ENCODE measurements around the gene COL27A1. TPM values are rescaled to one million over a fixed set of nuclear protein-coding genes. Genes with fewer than 3 reads are reported as not detected.

Gene COL27A1
- total RNA-seq, 2 experiments from 2014 or later = 0.87 to 1.2 TPM

- DNase-seq = no peak
- intact Hi-C loops (cut with DNase I, micrococcal nuclease) = no loop called here
- Mint-ChIP-seq H3K27me3 (no peaks in the 10 kb centered on the region), H3K9me3 (no peaks in the 10 kb centered on the region), H3K27ac (no peak overlapping the region), H3K4me3 (no peak overlapping the region), H3K36me3 (ENCODE audit: low read depth) (no peaks in the 10 kb centered on the region), H3K4me1 (ENCODE audit: low read depth) (peaks cover 4% of the 10 kb centered on the region)
- TF ChIP-seq CTCF (IDR thresholded peaks at IDR 0.05) = no peak
- no peak for ATAC-seq (ENCODE audit: poor library complexity)
- Histone ChIP-seq H3K4me1 (ENCODE audit: insufficient read depth, low read length) (peaks cover 6% of the 10 kb centered on the region), H3K27me3 (ENCODE audit: control insufficient read depth in 1 of 2, insufficient read depth in 2 of 2, low read length in 2 of 2) (no peaks in the 10 kb centered on the region), H3K4me3 (ENCODE audit: low read length) (no peak overlapping the region), H3K36me3 (ENCODE audit: insufficient read depth, low read length) (no peaks in the 10 kb centered on the region), H3K9me3 (ENCODE audit: control insufficient read depth in 1 of 2, insufficient read depth in 1 of 2, low read length in 2 of 2) (no peaks in the 10 kb centered on the region), H3K27ac (ENCODE audit: low read depth in 1 of 2, low read length in 2 of 2) (no peak overlapping the region)
- POLR2A ChIA-PET = no interaction called here
- CTCF ChIA-PET = no interaction called here
These were observed 147.4 kb downstream of the COL27A1 start for GRCh38 chr9:114302727-114303126.

- H3K9me3 ChIP-seq (ENCODE audit: control insufficient read depth in 1 of 2, insufficient read depth in 1 of 2, low read length in 2 of 2) = no peaks in the 10 kb centered on the region
- no peak overlapping the region for H3K4me3 Mint-ChIP-seq
- H3K36me3 Mint-ChIP-seq (ENCODE audit: low read depth) = no peaks in the 10 kb centered on the region
- no peak overlapping the region for H3K27ac ChIP-seq (ENCODE audit: low read depth in 1 of 2, low read length in 2 of 2)
- H3K36me3 ChIP-seq (ENCODE audit: insufficient read depth, low read length) = no peaks in the 10 kb centered on the region
- POLR2A ChIA-PET = no interaction called here
- H3K27me3 ChIP-seq (ENCODE audit: control insufficient read depth in 1 of 2, insufficient read depth in 2 of 2, low read length in 2 of 2) = no peaks in the 10 kb centered on the region
- H3K27ac Mint-ChIP-seq = no peak overlapping the region
- ATAC-seq (ENCODE audit: poor library complexity) = no peak
- DNase-seq = peak in 1 of 14 experiments; percentile 7
- H3K4me1 Mint-ChIP-seq (ENCODE audit: low read depth) = peaks cover 4% of the 10 kb centered on the region
- no peak for TF ChIP-seq CTCF (IDR thresholded peaks at IDR 0.05)
- H3K27me3 Mint-ChIP-seq = no peaks in the 10 kb centered on the region
- intact Hi-C loops (cut with DNase I, micrococcal nuclease) = no loop called here
- H3K4me1 ChIP-seq (ENCODE audit: insufficient read depth, low read length) = peaks cover 6% of the 10 kb centered on the region
- no peak overlapping the region for H3K4me3 ChIP-seq (ENCODE audit: low read length)
- CTCF ChIA-PET = no interaction called here
- no peaks in the 10 kb centered on the region for H3K9me3 Mint-ChIP-seq
These were observed 148.2 kb downstream of the COL27A1 start for GRCh38 chr9:114303571-114303970.

GRCh38 chr9:114303977-114304376, 148.6 kb downstream of the COL27A1 start:
- peaks cover 4% of the 10 kb centered on the region for H3K4me1 Mint-ChIP-seq (ENCODE audit: low read depth)
- H3K9me3 Mint-ChIP-seq = no peaks in the 10 kb centered on the region
- H3K27me3 Mint-ChIP-seq = no peaks in the 10 kb centered on the region
- no peaks in the 10 kb centered on the region for H3K9me3 ChIP-seq (ENCODE audit: control insufficient read depth in 1 of 2, insufficient read depth in 1 of 2, low read length in 2 of 2)
- no peaks in the 10 kb centered on the region for H3K27me3 ChIP-seq (ENCODE audit: control insufficient read depth in 1 of 2, insufficient read depth in 2 of 2, low read length in 2 of 2)
- no peak overlapping the region for H3K27ac Mint-ChIP-seq
- TF ChIP-seq CTCF (IDR thresholded peaks at IDR 0.05) = no peak
- no peak overlapping the region for H3K4me3 ChIP-seq (ENCODE audit: low read length)
- DNase-seq (peak in 1 of 14 experiments; percentile 2), ATAC-seq (ENCODE audit: poor library complexity) (no peak)
- ChIA-PET POLR2A (no interaction called here), CTCF (no interaction called here)
- no peaks in the 10 kb centered on the region for H3K36me3 ChIP-seq (ENCODE audit: insufficient read depth, low read length)
- no peaks in the 10 kb centered on the region for H3K36me3 Mint-ChIP-seq (ENCODE audit: low read depth)
- no peak overlapping the region for H3K27ac ChIP-seq (ENCODE audit: low read depth in 1 of 2, low read length in 2 of 2)
- H3K4me1 ChIP-seq (ENCODE audit: insufficient read depth, low read length) = peaks cover 6% of the 10 kb centered on the region
- intact Hi-C loops (cut with DNase I, micrococcal nuclease) = no loop called here
- H3K4me3 Mint-ChIP-seq = no peak overlapping the region
